PC-9 (cell line): Measurements from ENCODE around the gene LRRC4C.

Experiments
- EZH2 ChIP-seq: fragments of 200-600 bp; sonication (generic); IDR thresholded peaks from 2 replicates; pipeline ENCODE4 v1.8.0; 2017; ENCODE audit warnings: antibody characterized with exemption, low read depth
- TF ChIP-seq, protein P1 (sequence below): fragments of 200-600 bp; sonication (generic); conservative IDR thresholded peaks from 2 replicates; pipeline ENCODE4 v1.6.1; 2017; ENCODE audit warnings: mixed run types, antibody characterized with exemption, mild to moderate bottlenecking, moderate library complexity

DNA sequence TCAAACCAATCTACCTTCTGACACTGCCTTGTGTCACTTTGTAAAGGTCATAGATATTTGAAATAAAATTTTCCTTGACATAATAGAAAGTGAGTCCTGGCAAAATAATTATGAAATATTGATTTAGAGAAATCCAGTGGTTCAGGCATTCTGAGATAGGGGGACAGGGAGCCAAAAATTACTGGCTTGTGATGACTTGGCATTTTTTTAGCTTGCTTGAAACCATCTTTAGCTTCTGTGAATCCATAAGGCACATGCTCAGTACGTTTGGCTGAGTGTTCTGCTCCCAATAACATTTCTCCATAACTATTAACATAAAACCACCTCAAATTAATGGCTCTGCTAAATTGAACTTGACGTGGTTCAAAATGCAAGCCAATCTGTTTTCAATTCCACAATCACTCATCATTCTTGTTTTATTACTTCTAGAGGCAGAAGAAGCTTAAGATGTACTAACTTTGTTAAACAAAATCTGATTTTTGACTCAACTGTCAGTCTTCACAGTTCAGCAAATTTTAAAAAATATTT lies 209.0 kb downstream of the LRRC4C start:
- TF ChIP-seq, protein P1, sequence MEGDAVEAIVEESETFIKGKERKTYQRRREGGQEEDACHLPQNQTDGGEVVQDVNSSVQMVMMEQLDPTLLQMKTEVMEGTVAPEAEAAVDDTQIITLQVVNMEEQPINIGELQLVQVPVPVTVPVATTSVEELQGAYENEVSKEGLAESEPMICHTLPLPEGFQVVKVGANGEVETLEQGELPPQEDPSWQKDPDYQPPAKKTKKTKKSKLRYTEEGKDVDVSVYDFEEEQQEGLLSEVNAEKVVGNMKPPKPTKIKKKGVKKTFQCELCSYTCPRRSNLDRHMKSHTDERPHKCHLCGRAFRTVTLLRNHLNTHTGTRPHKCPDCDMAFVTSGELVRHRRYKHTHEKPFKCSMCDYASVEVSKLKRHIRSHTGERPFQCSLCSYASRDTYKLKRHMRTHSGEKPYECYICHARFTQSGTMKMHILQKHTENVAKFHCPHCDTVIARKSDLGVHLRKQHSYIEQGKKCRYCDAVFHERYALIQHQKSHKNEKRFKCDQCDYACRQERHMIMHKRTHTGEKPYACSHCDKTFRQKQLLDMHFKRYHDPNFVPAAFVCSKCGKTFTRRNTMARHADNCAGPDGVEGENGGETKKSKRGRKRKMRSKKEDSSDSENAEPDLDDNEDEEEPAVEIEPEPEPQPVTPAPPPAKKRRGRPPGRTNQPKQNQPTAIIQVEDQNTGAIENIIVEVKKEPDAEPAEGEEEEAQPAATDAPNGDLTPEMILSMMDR: no peak
- no peak for TF ChIP-seq EZH2
